Fibroblast of lung (primary cell): Measurements from ENCODE around the gene ZNF835.

ENCODE experiments used
- EZH2 ChIP-seq: IDR thresholded peaks from 2 replicates; pipeline ENCODE4 v1.5.1; 2012; ENCODE audit warnings: low read length, control low read depth, mild to moderate bottlenecking; ENCODE audit errors: missing control alignments
- TF ChIP-seq, protein P1 (sequence below), 2 donors: IDR thresholded peaks in 1 of 2; conservative IDR thresholded peaks in 1 of 2; 1 replicate in 1 of 2; 2 replicates in 1 of 2; pipeline ENCODE4 v1.5.1; 2011 to 2012; ENCODE audit warnings: low read length in 2 of 2, control low read depth in 1 of 2, inconsistent platforms in 1 of 2, low read depth in 1 of 2, mild to moderate bottlenecking in 1 of 2

DNA sequence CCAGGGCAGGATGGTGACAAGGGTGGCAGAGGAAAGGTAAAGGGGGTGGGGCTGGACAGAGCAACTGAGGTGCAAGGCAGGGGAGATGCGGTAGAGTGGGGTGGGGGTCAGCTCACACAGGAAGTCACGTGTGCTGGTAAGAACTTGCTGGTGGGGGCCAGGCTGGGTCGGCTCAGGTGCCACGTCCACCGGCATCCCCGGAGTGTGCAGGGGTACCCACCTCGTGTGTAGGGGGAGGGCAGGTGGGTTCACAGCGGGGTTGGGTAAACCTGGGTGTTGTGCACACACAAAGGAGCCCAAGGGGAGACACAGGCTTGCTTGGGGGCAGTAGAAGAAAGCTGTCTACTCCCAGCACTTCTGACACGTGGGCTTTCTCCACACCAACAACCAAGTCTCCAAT is 2.9 kb downstream of the ZNF835 start:
- TF ChIP-seq, protein P1, sequence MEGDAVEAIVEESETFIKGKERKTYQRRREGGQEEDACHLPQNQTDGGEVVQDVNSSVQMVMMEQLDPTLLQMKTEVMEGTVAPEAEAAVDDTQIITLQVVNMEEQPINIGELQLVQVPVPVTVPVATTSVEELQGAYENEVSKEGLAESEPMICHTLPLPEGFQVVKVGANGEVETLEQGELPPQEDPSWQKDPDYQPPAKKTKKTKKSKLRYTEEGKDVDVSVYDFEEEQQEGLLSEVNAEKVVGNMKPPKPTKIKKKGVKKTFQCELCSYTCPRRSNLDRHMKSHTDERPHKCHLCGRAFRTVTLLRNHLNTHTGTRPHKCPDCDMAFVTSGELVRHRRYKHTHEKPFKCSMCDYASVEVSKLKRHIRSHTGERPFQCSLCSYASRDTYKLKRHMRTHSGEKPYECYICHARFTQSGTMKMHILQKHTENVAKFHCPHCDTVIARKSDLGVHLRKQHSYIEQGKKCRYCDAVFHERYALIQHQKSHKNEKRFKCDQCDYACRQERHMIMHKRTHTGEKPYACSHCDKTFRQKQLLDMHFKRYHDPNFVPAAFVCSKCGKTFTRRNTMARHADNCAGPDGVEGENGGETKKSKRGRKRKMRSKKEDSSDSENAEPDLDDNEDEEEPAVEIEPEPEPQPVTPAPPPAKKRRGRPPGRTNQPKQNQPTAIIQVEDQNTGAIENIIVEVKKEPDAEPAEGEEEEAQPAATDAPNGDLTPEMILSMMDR (conservative IDR thresholded peaks at IDR 0.05 in 1 of 2, IDR thresholded peaks at IDR 0.05 in 1 of 2; ENCODE audit: low read depth in 1 of 2, low read length in 2 of 2), result no peak
- TF ChIP-seq EZH2, result no peak
